ENCODE measurements around the gene EPN2.

The EPN2 gene

DNA sequence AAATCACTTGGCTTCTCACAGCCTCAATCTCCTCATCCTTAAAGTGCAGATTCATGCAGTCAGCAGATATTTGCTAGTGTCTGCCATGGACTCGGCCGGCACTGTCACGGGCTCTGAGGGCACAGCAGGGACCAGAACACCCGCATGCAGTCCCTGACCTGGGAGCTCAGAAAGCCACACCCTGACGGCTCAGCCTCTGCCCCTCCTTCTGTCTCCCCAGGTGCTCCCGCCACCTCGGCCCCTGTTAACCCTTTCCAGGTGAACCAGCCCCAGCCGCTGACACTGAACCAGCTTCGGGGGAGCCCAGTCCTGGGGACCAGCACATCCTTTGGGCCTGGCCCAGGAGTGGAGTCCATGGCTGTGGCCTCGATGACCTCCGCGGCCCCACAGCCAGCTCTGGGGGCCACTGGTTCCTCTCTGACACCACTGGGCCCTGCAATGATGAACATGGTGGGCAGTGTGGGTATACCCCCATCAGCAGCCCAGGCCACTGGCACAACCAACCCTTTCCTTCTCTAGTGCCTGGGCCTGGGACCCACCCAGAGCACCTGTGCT lies 96.6 kb downstream of the EPN2 start:
- no peak for DNase-seq

DNA sequence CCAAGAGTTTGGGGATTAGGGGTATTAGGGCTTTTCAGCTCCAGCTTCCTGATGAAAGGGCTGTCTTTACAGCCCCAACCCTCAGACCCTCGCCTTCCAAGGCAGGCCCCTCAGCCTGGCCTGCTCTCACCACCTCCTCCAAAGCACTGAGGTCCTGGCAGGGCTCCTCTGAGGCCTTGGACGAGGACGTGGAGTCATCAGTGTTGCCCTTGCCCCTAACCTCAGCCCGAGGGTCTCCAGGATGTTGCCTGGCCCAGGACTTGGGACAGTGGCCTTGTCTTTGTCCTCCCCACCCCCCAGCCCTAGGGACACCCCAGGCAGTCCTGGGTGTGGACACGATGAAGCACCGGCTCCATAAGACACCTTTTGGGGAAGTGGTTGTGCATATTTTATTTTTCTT lies 97.2 kb downstream of the EPN2 start:
- DNase-seq = no peak

DNA sequence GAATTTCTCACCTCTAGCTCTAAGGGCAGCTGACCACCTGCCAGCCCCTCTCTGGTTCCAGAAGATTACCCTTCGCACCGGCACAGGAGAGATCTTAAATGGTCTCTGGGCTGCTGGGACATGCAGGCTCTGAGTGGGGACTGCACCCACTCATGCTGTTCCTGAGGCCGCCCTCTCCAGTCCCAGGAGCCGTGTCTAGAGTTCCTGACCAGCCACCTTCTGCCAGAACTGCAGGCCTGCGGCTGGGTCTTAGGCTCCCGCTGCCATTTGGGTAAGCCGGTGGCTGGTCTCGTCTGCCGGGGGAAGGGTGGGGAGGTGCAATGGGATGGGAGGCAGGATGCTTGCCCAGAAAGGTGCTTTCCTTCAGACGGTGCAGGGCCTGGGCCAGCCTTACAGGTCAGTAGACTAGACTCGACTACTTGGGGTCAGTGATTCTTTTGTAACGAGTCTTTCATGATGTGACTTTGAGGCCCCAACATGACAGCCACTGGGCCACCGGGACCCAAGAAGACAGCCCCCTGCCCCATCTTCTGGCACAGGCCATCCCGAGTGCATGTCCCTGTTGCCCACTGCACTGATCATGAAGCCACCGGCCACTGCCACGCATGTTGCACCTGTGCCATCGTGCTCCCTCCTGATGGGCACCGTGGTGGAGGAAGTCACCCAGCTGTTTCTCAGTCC lies 98.9 kb downstream of the EPN2 start:
- no peak for DNase-seq

DNA sequence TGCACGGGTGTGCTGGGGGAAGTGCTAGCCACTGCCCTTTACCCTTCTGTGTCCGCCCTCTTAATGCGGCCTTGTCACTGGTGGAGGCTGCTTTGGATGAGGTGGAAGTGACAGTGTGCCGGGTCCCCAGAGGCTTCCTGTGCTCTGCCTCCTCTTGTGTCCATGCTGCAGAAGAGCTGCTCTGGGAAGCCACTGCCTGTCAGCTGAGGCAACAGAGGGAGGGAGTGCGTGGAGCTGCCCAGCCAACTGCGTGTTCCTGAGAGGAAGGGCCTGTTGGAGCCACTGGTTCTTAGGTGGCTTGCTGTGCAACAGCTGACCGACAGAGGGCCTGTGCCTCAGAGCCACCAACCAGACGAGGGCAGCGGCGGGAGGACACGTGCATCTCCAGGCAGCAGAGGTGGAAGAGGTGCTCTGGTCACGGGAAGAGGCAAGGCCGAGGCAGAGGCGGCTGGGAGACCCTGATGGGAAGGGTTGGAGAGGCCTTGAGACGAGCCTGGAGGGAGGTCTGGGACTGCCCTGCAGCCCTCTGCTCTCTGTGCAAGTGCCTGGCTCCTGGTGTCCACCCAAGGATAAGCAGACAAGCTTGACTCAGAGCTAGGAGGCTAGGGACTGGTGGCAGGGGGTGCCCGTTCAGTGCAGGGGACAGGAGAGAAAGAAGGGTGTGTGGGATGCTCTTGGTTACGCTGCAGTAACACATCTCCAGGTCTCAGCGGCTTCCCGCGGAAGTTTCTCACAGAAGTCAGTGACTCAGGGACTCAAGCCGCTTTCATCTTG lies 100.0 kb downstream of the EPN2 start:
- DNase-seq = no peak

DNA sequence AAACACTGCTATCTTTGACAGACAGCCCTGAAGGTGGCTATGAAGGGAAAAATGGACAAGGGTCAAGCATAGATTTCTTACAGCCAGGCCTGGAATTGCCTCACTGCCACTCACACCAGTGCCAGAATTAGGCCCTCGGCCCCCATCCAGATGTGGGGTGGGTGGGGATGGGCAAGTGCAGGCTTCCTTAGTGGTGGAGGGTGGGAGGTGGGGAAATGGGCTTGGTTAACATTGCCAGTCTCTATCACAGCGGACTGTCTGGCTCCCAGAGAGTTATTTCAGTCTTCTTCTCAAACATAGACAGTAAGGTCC lies 100.5 kb downstream of the EPN2 start:
- DNase-seq = no peak

DNA sequence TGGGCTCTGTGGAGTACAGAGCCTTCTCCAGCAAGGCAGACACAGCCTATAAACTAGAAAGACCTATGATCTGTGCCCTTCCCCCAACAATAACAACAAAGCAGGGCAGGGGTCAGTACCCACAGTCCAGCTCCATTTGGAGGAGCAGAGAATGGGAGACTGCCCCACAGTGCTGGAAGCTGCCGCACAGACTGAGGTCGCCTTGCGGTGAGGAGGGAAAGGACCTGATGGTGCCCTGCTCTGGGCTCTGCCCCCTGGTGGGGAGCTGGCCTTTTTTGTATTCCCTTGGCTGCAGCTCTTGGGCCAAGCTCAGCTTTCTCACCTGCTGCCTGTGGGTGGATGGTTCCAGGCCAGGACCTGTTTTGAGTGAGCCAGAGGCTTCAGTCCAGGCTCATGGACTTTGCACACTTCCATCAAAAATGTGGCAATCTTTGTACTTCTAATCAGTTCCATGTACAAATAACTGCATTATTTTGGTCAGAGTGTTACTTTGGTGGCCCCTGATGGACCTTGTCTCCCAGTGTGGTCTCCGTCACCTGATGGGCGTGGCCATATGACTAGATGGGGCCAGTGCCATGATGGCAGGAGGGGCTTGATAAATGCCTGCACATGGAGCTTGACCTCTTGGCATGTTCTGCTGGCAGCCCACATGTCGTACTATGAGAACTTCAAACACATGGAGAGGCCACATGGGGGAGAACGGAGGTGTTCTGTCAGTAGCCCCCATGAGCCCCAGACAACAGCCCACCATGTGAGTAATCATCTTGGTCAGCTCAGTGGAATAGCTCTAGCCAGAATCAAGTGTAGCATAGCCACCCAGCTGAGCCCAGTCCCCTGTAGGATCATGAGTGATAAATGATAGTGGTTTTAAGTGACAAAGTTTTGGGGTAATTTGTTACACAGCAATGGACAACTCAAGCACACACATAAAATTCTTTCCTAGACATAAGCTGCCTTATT lies 101.1 kb downstream of the EPN2 start:
- peak; percentile 35 for DNase-seq

DNA sequence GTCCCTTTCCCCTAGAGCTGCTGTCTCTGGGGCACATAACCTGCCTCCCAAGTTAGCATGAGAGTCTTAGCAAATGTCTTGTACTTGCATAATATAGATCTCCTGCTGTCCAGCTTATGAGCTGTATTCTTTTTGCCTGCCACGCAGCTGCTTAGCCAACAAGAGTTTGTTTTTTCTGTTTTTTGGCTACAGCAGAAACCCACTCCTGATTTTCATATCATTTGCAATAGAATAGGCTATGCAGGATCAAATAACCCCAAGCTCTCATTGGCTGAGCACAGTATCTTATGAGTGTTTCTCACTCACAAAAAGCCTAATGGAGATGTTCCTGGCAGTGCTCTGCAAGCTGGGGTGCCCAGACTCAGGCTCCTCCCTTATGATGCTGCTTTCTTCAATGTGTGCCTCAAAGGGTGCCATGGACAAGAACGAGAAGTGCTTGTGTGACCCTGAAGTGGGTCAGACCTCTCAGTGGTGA lies 102.2 kb downstream of the EPN2 start:
- DNase-seq = no peak

DNA sequence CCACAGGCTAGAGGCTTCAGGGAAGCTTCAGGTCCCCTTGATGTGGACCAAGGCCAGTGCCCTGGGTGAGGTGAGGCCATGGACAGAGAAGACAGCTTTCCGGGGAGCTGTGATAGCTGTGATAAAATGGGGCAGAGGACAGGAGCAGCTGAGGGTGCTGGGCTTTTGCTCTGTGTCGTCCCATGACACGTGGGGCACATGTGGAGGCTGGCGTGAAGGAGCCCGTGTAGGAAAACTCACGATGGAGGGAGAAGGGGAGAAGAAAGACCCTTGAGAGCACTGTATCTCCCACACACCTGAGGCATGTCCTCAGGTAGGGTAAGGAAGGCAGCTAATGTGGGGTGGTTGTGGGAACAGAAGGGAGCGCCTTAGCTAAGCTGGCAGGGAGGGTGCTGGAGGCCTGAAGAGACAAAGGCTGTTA lies 104.1 kb downstream of the EPN2 start:
- DNase-seq = no peak

DNA sequence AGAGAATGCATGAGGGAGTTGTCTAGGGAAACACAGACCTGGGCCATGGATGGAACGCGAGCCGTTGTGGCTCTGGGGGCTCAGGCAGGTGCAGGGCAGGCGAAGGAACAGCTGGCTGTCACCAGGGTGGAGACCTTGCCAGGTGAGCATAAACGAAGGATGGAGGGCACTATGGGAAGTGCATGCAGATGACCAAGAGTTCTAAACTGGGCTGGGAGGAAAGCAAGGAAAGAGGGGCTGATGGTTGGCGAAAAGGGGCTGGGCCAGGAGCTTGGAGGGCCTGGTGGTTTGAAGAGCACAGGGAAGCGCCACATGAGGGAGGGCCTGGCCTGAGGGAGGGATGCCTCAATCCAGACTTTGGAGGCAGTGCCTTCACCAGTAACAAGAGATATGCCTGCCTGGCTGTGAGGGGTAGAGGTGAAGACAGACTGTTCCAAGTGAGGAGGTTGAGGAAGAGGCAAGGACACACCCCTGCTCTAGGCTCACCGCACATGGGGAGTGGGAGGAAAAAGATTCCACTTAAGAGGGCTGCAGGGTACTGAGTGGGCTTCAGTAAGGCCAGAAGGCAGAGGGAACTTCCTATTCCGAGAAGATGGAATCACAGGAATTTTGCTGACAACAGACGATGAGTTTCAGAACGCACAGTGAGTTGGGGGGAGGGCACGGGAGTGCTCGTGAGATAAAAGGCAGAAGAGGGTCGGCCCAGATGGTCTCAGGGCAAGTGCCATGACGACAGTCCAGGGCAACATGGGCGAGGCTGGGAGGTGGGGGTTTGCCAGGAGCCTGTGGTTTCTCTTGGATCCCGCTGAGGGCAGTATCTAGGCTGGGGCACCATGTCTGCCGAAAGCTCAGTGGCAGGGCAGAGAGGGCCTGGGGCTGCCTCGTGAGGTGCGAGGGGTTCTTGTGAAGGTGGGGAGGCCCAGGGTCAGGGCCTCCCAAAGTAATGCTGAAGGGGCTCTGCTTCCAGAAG lies 104.8 kb downstream of the EPN2 start:
- DNase-seq = no peak

DNA sequence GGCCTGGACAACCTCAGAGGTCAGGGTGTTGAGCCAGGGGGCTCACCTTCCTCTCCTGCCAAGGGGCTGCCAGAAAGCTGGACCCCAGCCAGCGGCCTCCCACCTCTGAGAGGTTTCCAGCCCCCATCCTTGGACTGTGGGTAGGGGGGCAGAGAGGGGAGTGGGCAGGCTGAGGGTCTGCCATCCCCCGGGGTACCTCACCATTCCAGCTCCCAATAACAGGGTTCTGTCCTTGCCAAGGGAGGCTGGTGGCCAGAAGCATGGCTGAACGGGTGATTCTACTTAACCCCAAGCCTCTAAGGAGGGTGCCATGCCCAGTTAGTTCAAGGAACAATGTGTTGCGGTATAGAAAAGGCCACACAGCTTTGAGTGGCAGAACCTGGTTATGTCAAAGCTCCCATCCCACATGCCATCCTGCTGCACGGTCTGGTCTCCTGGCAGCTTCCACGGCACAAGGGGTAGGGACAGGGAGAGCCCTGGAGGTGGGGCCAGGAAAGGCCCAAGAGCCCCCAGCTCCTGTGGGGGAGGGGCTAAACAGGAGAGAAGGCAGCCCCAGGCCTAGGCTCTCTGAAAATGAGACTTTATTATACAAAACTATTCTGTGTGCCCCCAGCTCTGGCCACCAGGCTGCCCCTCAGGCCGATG lies 105.6 kb downstream of the EPN2 start:
- no peak for DNase-seq

DNA sequence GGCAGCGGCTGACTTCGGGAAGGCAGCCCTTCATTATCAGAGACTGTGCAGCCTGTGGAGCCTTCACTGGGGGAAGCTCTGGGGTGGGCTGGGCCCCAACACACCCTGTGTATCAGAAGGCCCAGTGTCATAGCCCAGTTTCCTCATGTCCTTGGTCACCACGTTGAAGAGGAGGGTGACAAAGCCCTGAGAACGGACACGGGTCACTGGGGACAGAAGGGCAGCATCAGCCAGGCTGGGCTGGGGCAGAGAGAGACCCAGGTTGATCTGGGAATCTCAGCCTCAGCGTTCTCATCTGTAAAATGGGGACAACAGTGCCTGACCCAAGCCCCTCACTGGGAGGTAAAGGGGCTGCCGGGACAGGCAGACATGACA lies 106.1 kb downstream of the EPN2 start:
- no peak for DNase-seq

DNA sequence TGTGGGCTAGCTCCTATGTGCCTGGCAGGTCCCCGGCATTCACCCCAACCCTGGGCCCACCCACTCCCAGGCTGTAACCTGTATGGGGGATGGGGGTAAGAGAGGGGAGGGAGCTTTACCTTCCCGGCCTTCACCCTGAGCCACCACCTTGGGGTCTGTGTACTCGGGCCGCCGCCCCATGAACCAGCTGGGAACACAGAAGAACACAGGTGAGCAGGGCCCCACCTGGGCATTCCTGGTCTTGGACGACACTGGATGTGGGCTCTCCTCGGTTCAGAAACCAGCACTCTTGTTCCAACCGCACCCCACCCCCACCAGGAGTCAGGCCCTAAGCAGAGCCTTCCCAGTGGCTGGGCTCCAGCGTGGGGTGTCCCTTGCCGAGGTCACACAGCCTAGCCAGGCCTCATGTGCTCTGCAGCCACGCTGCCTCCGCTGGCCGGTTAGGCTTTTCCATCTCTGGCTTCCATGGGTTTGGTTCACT lies 106.5 kb downstream of the EPN2 start:
- no peak for DNase-seq

DNA sequence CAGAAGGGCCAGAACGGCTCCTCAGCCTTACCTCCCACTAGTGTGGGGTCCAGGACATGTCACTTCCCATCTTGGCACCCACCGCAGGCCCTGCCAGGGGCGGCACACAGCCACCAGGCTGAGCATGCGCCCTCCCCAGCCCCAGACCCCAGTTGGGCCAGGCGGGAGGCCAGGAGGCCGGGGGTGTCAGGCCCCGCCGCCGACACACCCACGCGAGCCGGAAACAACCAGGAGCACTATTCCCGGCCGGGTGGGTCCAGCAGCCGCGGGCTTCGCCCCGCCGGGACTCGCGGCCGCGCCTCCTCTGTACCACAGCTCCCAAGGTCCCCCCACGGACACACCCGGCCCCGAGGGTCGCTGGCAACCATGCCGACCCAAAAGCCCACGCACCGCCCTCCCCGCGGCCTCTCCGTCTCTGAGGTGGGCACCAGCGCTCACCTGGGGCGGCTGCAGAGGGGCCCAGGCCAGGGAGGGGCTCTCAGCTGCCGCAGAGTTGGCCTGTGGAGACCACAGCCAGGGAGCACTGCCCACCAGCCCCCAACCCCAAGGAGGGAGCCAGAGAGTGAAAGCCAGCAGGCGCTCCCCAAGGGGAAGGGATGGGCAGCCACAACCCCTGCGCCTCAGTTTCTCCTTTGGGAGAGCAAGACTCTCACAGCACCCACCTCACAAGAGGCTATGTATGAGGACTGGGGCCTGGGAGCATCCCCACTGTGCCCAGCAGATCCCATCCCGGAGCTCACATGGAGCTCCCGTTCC lies 107.3 kb downstream of the EPN2 start:
- no peak for DNase-seq

DNA sequence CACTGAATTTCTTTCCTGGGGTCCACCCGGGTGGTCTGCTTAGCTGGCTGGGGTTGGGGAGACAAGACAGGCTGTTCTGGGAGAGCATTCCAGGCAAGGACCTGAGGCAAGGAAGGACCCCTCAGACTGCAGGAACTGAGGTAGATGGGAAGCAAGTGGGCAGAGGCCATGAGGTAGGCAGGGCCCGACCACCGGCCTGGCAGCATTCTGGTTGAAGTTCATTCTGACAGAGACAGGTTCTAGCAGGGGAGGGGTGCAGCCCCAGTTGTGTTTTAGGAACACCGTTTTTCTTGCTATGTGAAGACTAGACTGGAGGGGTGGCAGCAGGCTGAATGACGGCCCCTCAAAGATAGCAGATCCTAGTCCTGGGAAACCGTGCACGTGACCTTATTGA lies 107.9 kb downstream of the EPN2 start:
- no peak for DNase-seq

DNA sequence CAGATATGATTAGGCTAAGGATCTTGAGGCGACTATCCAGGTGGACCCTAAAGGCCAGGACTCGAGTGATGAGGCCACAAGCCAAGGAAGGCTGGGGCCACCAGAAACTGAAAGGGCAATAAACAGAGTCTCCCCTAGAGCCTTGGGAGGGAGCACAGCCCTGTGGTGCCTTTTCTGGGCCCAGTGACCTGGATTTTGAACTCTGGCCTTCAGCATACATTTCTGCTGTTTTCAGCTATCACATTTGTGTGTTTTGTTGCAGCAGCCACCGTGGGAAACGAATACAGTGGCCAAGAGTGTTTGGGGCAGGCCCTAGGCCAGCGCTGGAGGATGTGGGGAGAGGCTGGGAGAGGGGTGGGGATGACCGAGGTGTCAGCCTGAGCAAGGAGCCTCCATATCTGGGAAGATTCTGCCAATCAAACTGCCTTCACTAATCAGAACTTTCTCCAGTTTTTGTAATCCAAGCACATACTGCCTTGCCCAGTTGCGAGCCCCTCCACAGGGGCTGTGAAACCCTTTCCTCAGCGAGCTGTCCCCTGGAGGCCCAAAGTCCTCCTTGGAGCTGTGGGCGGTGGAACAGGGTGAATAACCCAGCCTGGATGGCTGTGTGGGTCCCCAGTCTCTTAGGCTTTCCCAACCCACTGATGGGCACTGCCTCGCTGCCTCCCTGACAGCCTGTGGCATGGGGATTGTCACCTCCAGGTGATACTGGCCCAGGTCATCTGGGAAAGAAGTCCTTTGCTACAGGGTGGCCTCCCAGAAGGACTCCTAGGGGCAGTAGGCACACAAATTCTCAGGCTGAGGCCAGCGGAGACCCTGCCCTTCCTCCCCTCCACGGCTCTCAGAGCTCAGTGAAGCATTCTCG lies 108.6 kb downstream of the EPN2 start:
- no peak for DNase-seq

DNA sequence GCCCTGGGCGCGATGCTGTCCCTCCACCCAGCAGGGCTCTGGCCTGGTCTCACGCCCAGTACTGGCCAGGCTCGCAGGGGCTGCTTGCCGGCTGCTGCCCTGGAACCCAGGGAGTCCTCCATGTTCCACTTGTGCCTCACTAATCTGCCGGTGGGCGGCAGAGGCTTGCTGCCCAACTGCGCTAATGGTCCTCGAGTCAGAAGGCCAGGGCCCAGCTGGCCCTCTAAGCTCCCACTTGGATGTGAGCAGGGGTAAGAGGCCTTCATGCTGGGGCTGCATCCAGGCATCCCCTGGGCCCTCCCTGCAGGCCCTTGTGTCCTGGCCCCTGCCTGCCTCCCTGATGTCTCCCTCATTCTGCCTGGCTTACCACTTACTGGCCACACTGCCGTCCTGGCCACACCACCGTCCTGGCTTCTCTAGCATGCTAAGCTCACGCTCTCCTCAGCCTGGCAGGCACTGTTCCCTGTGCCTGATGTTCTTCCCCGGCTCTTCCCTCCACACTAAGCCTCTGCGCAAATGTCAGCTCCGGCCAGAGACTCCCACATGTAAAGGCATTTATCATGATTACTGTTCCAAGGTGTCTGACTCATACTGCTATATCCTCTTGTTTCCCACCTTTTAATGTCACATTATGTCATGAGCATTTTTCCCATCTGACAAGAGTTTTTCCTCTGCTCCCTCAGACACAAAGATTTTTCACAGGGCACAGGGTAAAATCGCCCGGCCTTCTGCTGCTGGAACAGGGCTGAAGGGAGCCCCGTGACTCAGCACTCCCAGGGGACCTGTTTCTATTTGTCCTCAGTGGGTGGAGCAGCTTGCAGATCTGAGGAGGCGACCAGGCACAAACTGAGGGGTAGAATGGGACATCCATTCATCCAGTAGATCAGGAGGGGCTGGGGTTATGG lies 109.4 kb downstream of the EPN2 start:
- no peak for DNase-seq

DNA sequence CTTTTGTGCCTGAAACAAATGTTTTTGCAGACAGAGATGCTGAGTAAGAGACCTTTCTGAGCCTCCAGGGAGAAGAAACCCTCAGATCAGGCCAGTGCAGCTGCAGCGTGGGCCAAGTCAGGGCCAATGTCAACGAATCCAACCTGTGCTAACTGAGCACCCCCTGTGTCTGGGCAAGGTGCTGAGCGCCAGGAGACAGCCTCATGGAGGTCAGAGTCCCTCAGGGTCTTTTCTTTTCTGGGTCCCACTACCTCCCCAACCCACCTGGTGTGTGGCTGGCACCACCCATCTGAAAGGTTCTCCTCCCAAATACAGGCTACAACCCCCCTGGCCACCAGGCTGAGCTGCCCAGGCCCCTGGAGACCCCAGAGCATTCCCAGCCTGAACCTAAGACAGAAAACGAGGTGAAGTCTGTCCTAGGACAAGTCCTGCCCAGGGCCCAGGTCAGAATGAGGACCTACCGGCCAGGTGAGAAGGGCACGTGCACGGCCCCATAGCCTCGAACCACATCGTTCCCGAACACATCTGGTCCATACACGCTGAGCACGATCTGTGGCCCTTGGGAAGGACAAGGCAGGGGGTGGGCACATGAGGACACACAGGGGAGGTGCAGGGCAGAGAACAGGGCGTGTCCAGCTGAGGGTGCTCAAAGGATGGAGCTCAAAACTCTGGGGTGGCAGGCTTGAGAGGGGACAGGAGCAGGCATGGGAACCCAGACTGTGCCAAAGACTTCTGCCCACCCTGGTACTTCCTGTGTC lies 110.3 kb downstream of the EPN2 start:
- DNase-seq = no peak
